NCI-H524 treated with DMSO at 0.1 percent for 48 hours (cell line): ENCODE results near the gene PLLP.

Experiments used
- DNase-seq: peaks from one replicate; lab custom pipeline; 2025; lab: John Stamatoyannopoulos, UW

PLLP gene

DNA sequence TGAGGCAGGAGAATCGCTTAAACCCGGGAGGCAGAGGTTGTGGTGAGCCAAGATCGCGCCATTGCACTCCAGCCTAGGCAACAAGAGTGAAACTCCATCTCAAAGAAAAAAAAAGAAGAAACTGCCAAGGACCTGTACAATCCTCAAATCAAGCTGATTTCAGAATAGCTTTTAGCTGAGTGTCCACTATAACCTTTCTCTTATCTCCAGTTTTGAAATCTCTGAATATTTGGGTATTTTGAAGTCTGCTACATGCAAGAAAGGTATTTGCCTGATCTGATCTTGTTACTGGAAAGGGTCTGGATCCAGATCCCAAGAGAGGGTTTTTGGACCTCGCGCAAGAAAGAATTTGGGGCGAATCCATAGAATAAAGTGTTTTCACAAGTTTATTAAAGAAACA is 58.5 kb downstream of the PLLP start:
- DNase-seq = no peak

- DNase-seq = no peak
These were observed 59.7 kb downstream of the PLLP start for GRCh38 chr16:57224651-57225335.

DNA sequence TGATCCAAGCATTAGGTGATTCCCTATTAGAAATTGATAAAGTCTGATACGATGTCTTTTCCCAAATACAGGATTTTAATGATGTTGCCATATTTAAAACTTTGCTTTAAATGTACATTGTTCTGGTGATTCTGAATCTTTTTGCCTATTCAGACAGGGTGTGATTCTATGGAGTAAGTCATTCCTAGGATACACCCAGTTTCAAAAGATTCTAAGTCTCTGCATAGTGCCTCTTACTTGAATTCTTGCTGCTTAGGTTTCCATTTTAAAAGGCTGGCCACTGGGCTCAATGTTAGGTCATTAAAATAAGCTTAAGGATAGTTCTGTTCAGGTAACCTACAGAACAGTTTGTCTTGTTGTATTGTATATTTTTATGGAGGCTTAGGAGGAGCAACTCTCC is 61.4 kb downstream of the PLLP start:
- DNase-seq = no peak

- no peak for DNase-seq
These were observed 67.5 kb downstream of the PLLP start for GRCh38 chr16:57216968-57217367.

DNA sequence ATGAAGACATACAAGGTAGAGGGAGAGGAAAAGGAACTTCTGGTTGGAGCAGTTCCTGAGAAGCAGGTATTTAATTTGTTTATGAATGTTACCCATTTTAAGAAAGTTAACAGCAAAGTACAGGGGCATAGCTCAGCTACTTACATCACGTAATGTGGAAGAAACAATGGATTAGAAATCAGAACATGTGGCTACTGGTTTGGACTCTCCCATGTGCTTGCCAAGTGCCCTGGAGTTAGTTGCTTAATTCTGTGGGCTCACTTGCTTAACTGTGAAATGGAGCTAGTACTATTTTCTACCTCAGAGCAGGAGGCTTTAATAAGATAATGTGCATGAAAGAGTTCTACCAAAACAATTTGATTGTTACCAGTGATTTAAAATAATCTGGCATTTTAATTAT is 71.0 kb downstream of the PLLP start:
- no peak for DNase-seq

- DNase-seq = no peak
These were observed 74.7 kb downstream of the PLLP start for GRCh38 chr16:57209780-57210179.

GRCh38 chr16:57208926-57209325 is 75.5 kb downstream of the PLLP start:
- DNase-seq = no peak
